SH-SY5Y (cell line): ENCODE measurements around the gene ARHGEF1.

Experiments used
- GATA2 ChIP-seq: IDR thresholded peaks from 2 replicates; pipeline ENCODE4 v1.6.1; 2011; ENCODE audit warnings: mild to moderate bottlenecking, low read depth, low read length
- GATA3 ChIP-seq: IDR thresholded peaks from 2 replicates; pipeline ENCODE4 v1.6.1; 2011; ENCODE audit warnings: low read depth, mild to moderate bottlenecking, low read length, moderate library complexity

Gene ARHGEF1

GRCh38 chr19:41886761-41887710 is 4.1 kb downstream of the ARHGEF1 start:
- TF ChIP-seq GATA2 (no peak), GATA3 (no peak)

GRCh38 chr19:41887711-41888382 is 4.9 kb downstream of the ARHGEF1 start:
- no peak for TF ChIP-seq GATA2
- TF ChIP-seq GATA3, result no peak

- TF ChIP-seq GATA3, result no peak
- TF ChIP-seq GATA2, result no peak
Measured at GRCh38 chr19:41888926-41889325, 5.9 kb downstream of the ARHGEF1 start.

GRCh38 chr19:41889896-41890295 is 6.9 kb downstream of the ARHGEF1 start:
- TF ChIP-seq GATA2, result no peak
- TF ChIP-seq GATA3, result no peak

GRCh38 chr19:41890936-41891335 is 8.0 kb downstream of the ARHGEF1 start:
- TF ChIP-seq GATA2, result no peak
- TF ChIP-seq GATA3, result no peak

GRCh38 chr19:41892173-41892902 is 9.4 kb downstream of the ARHGEF1 start:
- TF ChIP-seq GATA3 (no peak), GATA2 (no peak)

- TF ChIP-seq GATA2 (no peak), GATA3 (no peak)
Measured at GRCh38 chr19:41893899-41894298, 10.9 kb downstream of the ARHGEF1 start.

GRCh38 chr19:41894350-41894749 is 11.4 kb downstream of the ARHGEF1 start:
- TF ChIP-seq GATA2 (no peak), GATA3 (no peak)

- TF ChIP-seq GATA2 (no peak), GATA3 (no peak)
Measured at GRCh38 chr19:41895745-41896580, 13.0 kb downstream of the ARHGEF1 start.

- no peak for TF ChIP-seq GATA3
- no peak for TF ChIP-seq GATA2
Measured at GRCh38 chr19:41896581-41896942, 13.6 kb downstream of the ARHGEF1 start.

- no peak for TF ChIP-seq GATA2
- no peak for TF ChIP-seq GATA3
Measured at GRCh38 chr19:41897181-41897580, 14.2 kb downstream of the ARHGEF1 start.

- TF ChIP-seq GATA3, result no peak
Measured at GRCh38 chr19:41897820-41898219, 14.8 kb downstream of the ARHGEF1 start.

GRCh38 chr19:41898235-41898634 is 15.3 kb downstream of the ARHGEF1 start:
- no peak for TF ChIP-seq GATA2
- no peak for TF ChIP-seq GATA3
